Measurements from ENCODE around the gene NANOS3.
"Not testable (repeated sequence)": the region's sequence is repeated elsewhere in the genome, so short reads cannot be mapped to it uniquely, and the experiment has no call there.

NANOS3 gene

GRCh38 chr19:13843104-13843921 lies 33.6 kb upstream of the NANOS3 start:
- DNase-seq: no peak

- DNase-seq: no peak
Observed at GRCh38 chr19:13844130-13844631, 32.8 kb upstream of the NANOS3 start.

GRCh38 chr19:13846557-13847406 lies 30.2 kb upstream of the NANOS3 start:
- no peak for DNase-seq

- no peak for DNase-seq
Observed at GRCh38 chr19:13847407-13848339, 29.3 kb upstream of the NANOS3 start.

GRCh38 chr19:13848340-13848677 lies 28.6 kb upstream of the NANOS3 start:
- DNase-seq: no peak

- no peak for DNase-seq
Observed at GRCh38 chr19:13848798-13849676, 27.9 kb upstream of the NANOS3 start.

- DNase-seq: no peak
Observed at GRCh38 chr19:13849991-13850909, 26.7 kb upstream of the NANOS3 start.

- no peak for DNase-seq
Observed at GRCh38 chr19:13850910-13851733, 25.8 kb upstream of the NANOS3 start.

GRCh38 chr19:13851734-13852114 lies 25.2 kb upstream of the NANOS3 start:
- not testable (repeated sequence) for DNase-seq

- DNase-seq: not testable (repeated sequence)
Observed at GRCh38 chr19:13852171-13852707, 24.7 kb upstream of the NANOS3 start.

GRCh38 chr19:13856497-13856896 lies 20.4 kb upstream of the NANOS3 start:
- no peak for DNase-seq

GRCh38 chr19:13859361-13859880 lies 17.5 kb upstream of the NANOS3 start:
- no peak for DNase-seq

GRCh38 chr19:13860679-13861391 lies 16.1 kb upstream of the NANOS3 start:
- DNase-seq: no peak

GRCh38 chr19:13861392-13861713 lies 15.6 kb upstream of the NANOS3 start:
- DNase-seq: no peak

- DNase-seq: no peak
Observed at GRCh38 chr19:13861714-13862531, 15.0 kb upstream of the NANOS3 start.

GRCh38 chr19:13864046-13864666 lies 12.8 kb upstream of the NANOS3 start:
- DNase-seq: no peak

All from NCI-H1048 (cell line).